Small intestine (tissue), 7 donors: ENCODE measurements around the gene SUN1. TPM values are rescaled to one million over a fixed set of nuclear protein-coding genes. Genes with fewer than 3 reads are reported as not detected.
"Not testable (repeated sequence)": the region's sequence is repeated elsewhere in the genome, so short reads cannot be mapped to it uniquely, and the experiment has no call there.

Experiments used
- DNase-seq, 2 donors: peaks; one replicate each; pipeline versions ENCODE4 v3.0.0 to v3.0.0-alpha.2; 2013
- FAIRE-seq: peaks from 2 replicates; lab custom pipeline; 2012; peaks lifted over from hg19 to GRCh38; lab: Jason Lieb, UNC
- H3K27ac ChIP-seq, 3 donors: one replicate each; pipeline ENCODE4 v1.5.1; 2013; ENCODE audit warnings: low read length in 2 of 3, mild to moderate bottlenecking in 2 of 3, control low read depth in 1 of 3, inconsistent platforms in 1 of 3, low read depth in 1 of 3, moderate library complexity in 1 of 3
- H3K27me3 ChIP-seq, 3 donors: one replicate each; pipeline ENCODE4 v1.6.1; 2013; ENCODE audit warnings: low read length in 3 of 3, inconsistent platforms in 1 of 3; ENCODE audit not compliant: control insufficient read depth in 3 of 3, insufficient read depth in 3 of 3
- H3K36me3 ChIP-seq, 3 donors: one replicate each; pipeline ENCODE4 v1.6.1; 2013; ENCODE audit warnings: low read length in 3 of 3, inconsistent platforms in 1 of 3, low read depth in 1 of 3, mild to moderate bottlenecking in 1 of 3, moderate library complexity in 1 of 3; ENCODE audit not compliant: control insufficient read depth in 3 of 3, insufficient read depth in 2 of 3
- H3K4me1 ChIP-seq, 3 donors: one replicate each; pipeline ENCODE4 v1.6.1; 2013; ENCODE audit warnings: low read length in 2 of 3, inconsistent platforms in 1 of 3, low read depth in 1 of 3, mild to moderate bottlenecking in 1 of 3, moderate library complexity in 1 of 3; ENCODE audit not compliant: control insufficient read depth in 3 of 3, insufficient read depth in 2 of 3
- H3K4me3 ChIP-seq, 3 donors: one replicate each; pipeline ENCODE4 v1.5.1; 2013; ENCODE audit warnings: low read length in 3 of 3, control low read depth in 1 of 3, inconsistent platforms in 1 of 3, low read depth in 1 of 3, mild to moderate bottlenecking in 1 of 3, moderate library complexity in 1 of 3
- H3K9me3 ChIP-seq, 2 donors: one replicate each; pipeline ENCODE4 v1.6.1; 2013; ENCODE audit warnings: low read depth in 1 of 2, low read length in 1 of 2; ENCODE audit not compliant: control insufficient read depth in 2 of 2, insufficient read depth in 1 of 2
- WGBS, 3 donors: extraction: QIAGEN DNeasy Blood & Tissue Kit; methylation state at CpG; one replicate each; pipeline ENCODE4 v1.1.7; 2013; 5-methylcytosine and 5-hydroxymethylcytosine counted together
- polyA plus RNA-seq, 4 donors: library from polyadenylated mRNA; stranded (reverse) in 3 of 4; unstranded in 1 of 4; fragments of 200-250 nt in 3 of 4; fragments of 120-200 nt in 1 of 4; gene quantifications; one replicate each; pipeline versions ENCODE4 v1.2.1 to v1.2.3, GENCODE V29; 2013
- donor health status: healthy with polysubstance abuse.
- donor health status: control.
- donor health status: control.
- donor health status: Bipolar disorder and iron deficiency.
- donor health status: healthy.

The SUN1 gene
- polyA plus RNA-seq, 4 donors: 41.6 to 105 (median 61.2) TPM

GRCh38 chr7:844043-844442 lies 11.8 kb downstream of the SUN1 start:
- H3K4me1 ChIP-seq: no peaks in the 10 kb centered on the region
- WGBS, 3 donors: 89 to 94% (median 93%) methylated on average over 14 of the region's 14 CpGs
- peaks cover 9 to 73% (median 18%) of the 10 kb centered on the region in 3 donors for H3K36me3 ChIP-seq
- H3K27me3 ChIP-seq: no peaks in the 10 kb centered on the region
- no peak overlapping the region for H3K4me3 ChIP-seq
- H3K9me3 ChIP-seq: peaks cover 0 to 19% of the 10 kb centered on the region in 2 donors
- DNase-seq: no peak
- no peak for FAIRE-seq
- no peak overlapping the region for H3K27ac ChIP-seq

- Histone ChIP-seq H3K27me3 (no peaks in the 10 kb centered on the region), H3K9me3 (peaks cover 0 to 19% of the 10 kb centered on the region in 2 donors), H3K27ac (no peak overlapping the region), H3K36me3 (peaks cover 9 to 74% (median 20%) of the 10 kb centered on the region in 3 donors), H3K4me1 (no peaks in the 10 kb centered on the region), H3K4me3 (no peak overlapping the region)
- FAIRE-seq (no peak), DNase-seq (no peak)
- 93 to 98% (median 98%) methylated on average over 15 of the region's 15 CpGs for WGBS, 3 donors
Measured at GRCh38 chr7:844514-844913, 12.2 kb downstream of the SUN1 start.

GRCh38 chr7:845091-845490 lies 12.8 kb downstream of the SUN1 start:
- no peaks in the 10 kb centered on the region for H3K4me1 ChIP-seq
- FAIRE-seq: no peak
- peaks cover 14 to 74% (median 18%) of the 10 kb centered on the region in 3 donors for H3K36me3 ChIP-seq
- peaks cover 0 to 19% of the 10 kb centered on the region in 2 donors for H3K9me3 ChIP-seq
- no peak overlapping the region for H3K27ac ChIP-seq
- DNase-seq: no peak
- no peak overlapping the region for H3K4me3 ChIP-seq
- WGBS, 3 donors: 94 to 98% (median 95%) methylated on average over 22 of the region's 22 CpGs
- H3K27me3 ChIP-seq: no peaks in the 10 kb centered on the region

GRCh38 chr7:845731-846130 lies 13.5 kb downstream of the SUN1 start:
- Histone ChIP-seq H3K27ac (no peak overlapping the region), H3K4me1 (no peaks in the 10 kb centered on the region), H3K27me3 (no peaks in the 10 kb centered on the region), H3K36me3 (peaks cover 14 to 73% (median 16%) of the 10 kb centered on the region in 3 donors), H3K4me3 (no peak overlapping the region), H3K9me3 (peaks cover 0 to 19% of the 10 kb centered on the region in 2 donors)
- FAIRE-seq: no peak
- 97 to 98% (median 98%) methylated on average over 11 of the region's 11 CpGs for WGBS, 3 donors
- no peak for DNase-seq

GRCh38 chr7:846958-847650 lies 14.8 kb downstream of the SUN1 start:
- FAIRE-seq, H3K4me3 ChIP-seq, H3K4me1 ChIP-seq, H3K27me3 ChIP-seq, DNase-seq, H3K27ac ChIP-seq: not testable (repeated sequence)
- H3K9me3 ChIP-seq: peaks cover 0 to 19% of the 10 kb centered on the region in 2 donors
- 93 to 96% (median 94%) methylated on average over 11 to 37 of the region's 37 CpGs for WGBS, 3 donors
- peaks cover 14 to 76% (median 18%) of the 10 kb centered on the region in 3 donors for H3K36me3 ChIP-seq

- FAIRE-seq, H3K4me3 ChIP-seq: not testable (repeated sequence)
- H3K36me3 ChIP-seq: peaks cover 15 to 74% (median 16%) of the 10 kb centered on the region in 3 donors
Measured at GRCh38 chr7:847728-848127, 15.5 kb downstream of the SUN1 start.

GRCh38 chr7:849145-849544 lies 16.9 kb downstream of the SUN1 start:
- Histone ChIP-seq H3K9me3 (peaks cover 0 to 19% of the 10 kb centered on the region in 2 donors), H3K27ac (no peak overlapping the region), H3K4me3 (no peak overlapping the region), H3K27me3 (no peaks in the 10 kb centered on the region), H3K4me1 (no peaks in the 10 kb centered on the region), H3K36me3 (peaks cover 19 to 77% (median 24%) of the 10 kb centered on the region in 3 donors)
- DNase-seq (no peak), FAIRE-seq (no peak)
- 92 to 96% (median 93%) methylated on average over 14 of the region's 14 CpGs for WGBS, 3 donors

More at GRCh38 chr7:847728-848127, 15.5 kb downstream of the SUN1 start:
- H3K9me3 ChIP-seq: peaks cover 0 to 19% of the 10 kb centered on the region in 2 donors
- H3K27me3 ChIP-seq, H3K27ac ChIP-seq, H3K4me1 ChIP-seq, DNase-seq: not testable (repeated sequence)
- 92 to 98% (median 96%) methylated on average over 15 to 21 of the region's 28 CpGs for WGBS, 3 donors

- H3K27me3 ChIP-seq: no peaks in the 10 kb centered on the region
- no peaks in the 10 kb centered on the region for H3K4me1 ChIP-seq
- no peak overlapping the region for H3K4me3 ChIP-seq
- FAIRE-seq (no peak), DNase-seq (no peak)
- H3K36me3 ChIP-seq: peaks cover 18 to 77% (median 25%) of the 10 kb centered on the region in 3 donors
- 93 to 96% (median 94%) methylated on average over 19 of the region's 19 CpGs for WGBS, 3 donors
- H3K9me3 ChIP-seq: peaks cover 0 to 19% of the 10 kb centered on the region in 2 donors
- no peak overlapping the region for H3K27ac ChIP-seq
Measured at GRCh38 chr7:849781-850180, 17.5 kb downstream of the SUN1 start.
